Esophagus squamous epithelium (tissue), 5 donors: Measurements from ENCODE around the gene TMEM33. TPM values are rescaled to one million over a fixed set of nuclear protein-coding genes. Genes with fewer than 3 reads are reported as not detected.

ENCODE experiments used
- DNase-seq: peaks from one replicate; lab custom pipeline; 2025; lab: John Stamatoyannopoulos, UW
- H3K27ac ChIP-seq, 4 donors: fragments of 200-600 bp; sonication (generic); one replicate each; pipeline ENCODE4 v1.5.1; 2016 to 2019; ENCODE audit warnings: mild to moderate bottlenecking in 1 of 4
- H3K27me3 ChIP-seq, 4 donors: fragments of 200-600 bp; sonication (generic); 1 replicate in 3 of 4; 2 replicates in 1 of 4; pipeline versions ENCODE4 v1.5.1 to v1.6.0; 2017 to 2021; ENCODE audit warnings: antibody characterized with exemption in 1 of 4
- H3K36me3 ChIP-seq, 3 donors: fragments of 200-600 bp; sonication (generic); one replicate each; pipeline ENCODE4 v1.5.1; 2016 to 2019
- H3K4me1 ChIP-seq, 3 donors: fragments of 200-600 bp; sonication (generic); one replicate each; pipeline ENCODE4 v1.5.1; 2017 to 2019
- H3K4me3 ChIP-seq, 4 donors: fragments of 200-600 bp; sonication (generic); 1 replicate in 3 of 4; 2 replicates in 1 of 4; pipeline ENCODE4 v1.5.1; 2016 to 2019; ENCODE audit warnings: mild to moderate bottlenecking in 2 of 4, moderate library complexity in 1 of 4
- H3K9me3 ChIP-seq, 3 donors: fragments of 200-600 bp; sonication (generic); one replicate each; pipeline ENCODE4 v1.5.1; 2016 to 2019
- CTCF ChIP-seq, 6 experiments: fragments of 450-650 bp in 4 of 6; fragments of 200-600 bp in 2 of 6; sonication (generic) in 2 of 6; IDR thresholded peaks; one replicate each; pipeline ENCODE4 v1.5.1; 2016 to 2019; ENCODE audit warnings: antibody characterized with exemption in 6 of 6, mild to moderate bottlenecking in 4 of 6, moderate library complexity in 4 of 6
- POLR2A ChIP-seq, 4 donors: fragments of 450-650 bp; IDR thresholded peaks; one replicate each; pipeline ENCODE4 v1.6.1; 2017; ENCODE audit warnings: antibody characterized with exemption in 4 of 4, mild to moderate bottlenecking in 4 of 4, moderate library complexity in 3 of 4
- WGBS, 2 donors: methylation state at CpG; one replicate each; pipeline ENCODE4 v1.1.5; 2018; 5-methylcytosine and 5-hydroxymethylcytosine counted together
- intact Hi-C: fragments of 100-400 bp; cut with DNase I; formaldehyde crosslinking; loops from one replicate; pipeline ENCODE4 v1.15.0; 2022
- total RNA-seq, 4 donors: library from RNA; depleted of rRNA; stranded (reverse); fragments of >200 nt; gene quantifications; one replicate each; pipeline ENCODE4 v1.1.0, GENCODE V29; 2016
- donor health status: DM: yes; HTN: yes; CAD: no.

Gene TMEM33
- total RNA-seq, 4 donors from 2014 or later: 37.6 to 69.0 (median 65.6) TPM

DNA sequence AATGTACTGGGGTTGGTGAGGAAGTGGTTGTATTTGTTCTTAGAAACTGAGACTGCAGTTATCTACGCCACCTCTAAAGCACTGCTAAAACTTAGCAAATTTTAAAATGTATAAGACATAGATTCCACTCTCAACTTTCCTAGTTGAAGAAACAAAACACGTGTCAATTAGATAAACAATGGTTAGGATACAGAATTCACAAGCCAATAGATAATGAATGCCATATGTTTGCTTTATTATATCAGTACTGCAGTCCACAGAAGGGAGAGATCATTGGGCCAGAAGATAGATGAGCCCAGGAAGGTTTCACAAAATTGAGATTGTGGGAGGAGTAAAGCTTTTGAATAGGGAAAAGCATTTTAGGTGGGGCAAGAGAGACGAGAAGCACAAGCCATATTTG lies 14.3 kb downstream of the TMEM33 start:
- Histone ChIP-seq H3K4me3 (no peak overlapping the region), H3K27ac (no peak overlapping the region), H3K27me3 (no peaks in the 10 kb centered on the region), H3K4me1 (no peaks in the 10 kb centered on the region), H3K36me3 (peaks cover 0 to 96% (median 9%) of the 10 kb centered on the region in 3 donors), H3K9me3 (no peaks in the 10 kb centered on the region)
- intact Hi-C loops: no loop called here
- no peak for DNase-seq
- TF ChIP-seq POLR2A (IDR thresholded peaks at IDR 0.05) (no peak), CTCF (IDR thresholded peaks at IDR 0.05) (no peak)
- 63 to 76% methylated on average over 3 of the region's 3 CpGs for WGBS, 2 donors

DNA sequence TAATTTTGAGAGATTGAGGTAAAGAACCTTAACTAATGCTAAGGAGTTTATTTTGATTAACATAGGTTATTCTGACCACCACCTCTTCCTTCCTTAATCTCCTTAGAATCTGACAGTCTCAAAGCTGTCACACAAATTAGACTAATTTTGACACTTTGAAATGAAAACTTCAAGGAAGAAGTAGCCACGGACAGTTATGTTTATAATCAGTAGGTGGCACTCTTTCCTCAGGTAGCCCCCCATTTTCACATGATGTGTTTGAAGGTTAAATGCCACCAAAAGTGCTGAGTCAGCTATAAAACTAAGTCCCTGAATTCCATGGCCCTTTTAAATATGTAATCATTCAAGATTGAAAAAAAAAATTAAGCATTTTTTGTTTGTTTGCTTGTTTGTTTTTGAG lies 22.4 kb downstream of the TMEM33 start:
- DNase-seq: no peak
- Histone ChIP-seq H3K27me3 (no peaks in the 10 kb centered on the region), H3K27ac (no peak overlapping the region), H3K4me3 (no peak overlapping the region), H3K4me1 (no peaks in the 10 kb centered on the region), H3K36me3 (peaks cover 0 to 37% (median 0%) of the 10 kb centered on the region in 3 donors), H3K9me3 (no peaks in the 10 kb centered on the region)
- 31 to 40% methylated on average over 1 of the region's 1 CpG for WGBS, 2 donors
- TF ChIP-seq POLR2A (IDR thresholded peaks at IDR 0.05): no peak
- TF ChIP-seq CTCF (IDR thresholded peaks at IDR 0.05): peak in 1 of 6 experiments; percentile 34
- intact Hi-C loops: no loop called here

DNA sequence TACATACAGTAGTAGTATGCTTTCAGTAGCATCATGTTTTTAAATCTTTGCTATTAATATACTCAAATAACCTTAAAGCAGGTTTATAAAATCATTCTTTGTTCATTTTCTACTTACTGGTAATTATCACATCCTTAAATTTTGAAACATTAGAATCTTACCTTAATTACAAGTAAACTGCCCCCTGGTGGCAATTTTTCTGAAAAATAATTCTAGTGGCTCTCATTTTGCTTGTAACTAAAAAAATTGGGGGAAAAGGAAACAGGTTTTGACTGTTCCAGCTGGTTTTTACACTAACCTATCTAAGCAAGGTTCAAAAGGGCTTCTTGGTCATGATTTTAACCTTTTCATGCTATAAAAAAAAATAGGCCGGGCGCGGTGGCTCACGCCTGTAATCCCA lies 27.9 kb downstream of the TMEM33 start:
- Histone ChIP-seq H3K4me1 (no peaks in the 10 kb centered on the region), H3K9me3 (no peaks in the 10 kb centered on the region), H3K27ac (no peak overlapping the region), H3K27me3 (no peaks in the 10 kb centered on the region), H3K36me3 (no peaks in the 10 kb centered on the region), H3K4me3 (no peak overlapping the region)
- TF ChIP-seq CTCF (IDR thresholded peaks at IDR 0.05) (peak in 3 of 6 experiments; percentile 20 to 30 (median 21)), POLR2A (IDR thresholded peaks at IDR 0.05) (no peak)
- DNase-seq: no peak
- 91% methylated on average over 4 of the region's 4 CpGs; no CpG with 5 or more reads in 1 of the 2 donors for WGBS, 2 donors
- intact Hi-C loops: no loop called here

DNA sequence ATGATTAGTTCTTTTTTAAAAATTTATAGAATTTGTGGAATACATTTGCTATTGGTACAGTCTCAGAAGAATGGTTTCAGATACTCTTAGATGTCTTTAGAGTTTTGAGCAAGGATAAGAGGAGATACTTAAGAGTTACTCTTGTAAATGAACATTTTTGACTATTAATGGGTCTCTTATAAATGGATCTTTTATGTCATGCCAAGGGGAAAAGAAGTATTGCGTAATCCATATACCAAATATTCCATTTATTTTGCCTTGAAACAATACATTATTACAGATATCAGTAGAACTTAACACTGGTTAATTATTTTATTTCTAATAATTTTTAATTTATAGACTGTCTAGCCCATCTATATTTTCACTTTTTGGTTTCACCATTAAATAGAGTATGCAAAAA lies 29.2 kb downstream of the TMEM33 start:
- Histone ChIP-seq H3K4me1 (no peaks in the 10 kb centered on the region), H3K27me3 (no peaks in the 10 kb centered on the region), H3K36me3 (no peaks in the 10 kb centered on the region), H3K4me3 (no peak overlapping the region), H3K9me3 (no peaks in the 10 kb centered on the region), H3K27ac (no peak overlapping the region)
- intact Hi-C loops: no loop called here
- WGBS, 2 donors: 85 to 97% methylated on average over 1 of the region's 1 CpG
- no peak for TF ChIP-seq POLR2A (IDR thresholded peaks at IDR 0.05)
- no peak for TF ChIP-seq CTCF (IDR thresholded peaks at IDR 0.05)
- DNase-seq: no peak

DNA sequence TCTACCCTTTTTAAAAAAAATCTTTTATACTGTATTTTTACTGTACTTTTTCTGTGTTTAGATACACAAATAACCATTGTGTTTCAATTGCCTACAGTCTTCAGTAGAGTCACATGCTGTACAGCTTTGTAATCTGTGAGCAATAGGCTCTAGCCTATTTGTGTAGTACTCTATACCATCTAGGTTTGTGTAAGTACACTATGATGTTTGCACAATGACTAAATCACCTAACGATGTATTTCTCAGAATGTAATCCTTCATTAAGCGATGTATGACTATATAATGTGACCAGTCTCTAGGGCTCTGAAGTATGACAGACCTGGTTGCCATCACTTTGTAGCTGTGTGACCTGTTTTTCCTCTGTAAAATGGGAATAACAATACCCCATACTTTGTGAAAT lies 32.2 kb downstream of the TMEM33 start:
- intact Hi-C loops: no loop called here
- WGBS, 2 donors: 42 to 82% methylated on average over 2 of the region's 2 CpGs
- Histone ChIP-seq H3K27ac (no peak overlapping the region), H3K36me3 (no peaks in the 10 kb centered on the region), H3K4me3 (no peak overlapping the region), H3K27me3 (no peaks in the 10 kb centered on the region), H3K4me1 (no peaks in the 10 kb centered on the region), H3K9me3 (no peaks in the 10 kb centered on the region)
- TF ChIP-seq CTCF (IDR thresholded peaks at IDR 0.05): no peak
- no peak for TF ChIP-seq POLR2A (IDR thresholded peaks at IDR 0.05)
- DNase-seq: no peak
